Measurements from ENCODE around the gene DCST1. TPM values are rescaled to one million over a fixed set of nuclear protein-coding genes. Genes with fewer than 3 reads are reported as not detected.

The DCST1 gene
- total RNA-seq, 1 donor from 2014 or later: not detected

DNA sequence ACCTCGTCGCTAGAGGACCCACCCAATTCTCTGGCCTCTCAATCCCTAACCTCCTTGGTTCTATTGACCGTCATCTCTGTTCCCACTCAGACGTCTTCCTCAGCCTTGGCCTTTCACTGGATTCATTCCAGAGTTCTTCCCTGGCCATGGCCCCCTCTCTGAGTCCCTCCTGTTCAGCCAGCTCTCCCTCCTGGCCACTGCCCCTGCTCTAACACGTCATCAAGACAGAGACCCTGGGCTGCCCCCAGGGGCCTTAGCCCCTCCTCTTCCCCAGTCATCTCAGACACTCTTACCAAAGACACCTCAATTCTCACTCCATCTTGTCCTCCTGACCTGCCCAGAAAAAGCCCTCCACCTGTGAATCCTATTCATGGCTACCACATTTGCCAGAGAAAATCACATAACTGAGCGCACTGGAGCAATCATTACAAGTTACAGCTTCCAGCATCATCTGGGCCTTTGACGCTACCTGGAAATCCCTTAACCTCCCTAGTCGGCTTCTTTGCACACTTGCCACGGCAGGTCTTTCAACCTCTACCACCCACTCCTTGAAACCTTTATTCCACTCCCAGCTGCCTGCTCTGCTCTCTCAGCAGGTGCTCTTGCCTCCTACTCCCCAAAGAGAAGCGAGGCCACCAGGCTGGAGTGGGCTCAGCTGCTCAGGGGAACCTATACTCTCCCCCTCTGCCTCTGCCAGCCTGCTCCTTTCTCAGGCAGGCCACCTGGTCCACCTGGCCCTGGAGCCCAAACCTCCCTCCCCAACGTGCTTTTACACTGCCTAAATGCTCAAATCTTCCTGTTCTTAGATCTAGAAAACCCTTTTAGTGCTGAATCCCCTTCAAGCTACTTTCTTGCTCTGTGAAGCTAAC lies 14.0 kb upstream of the DCST1 start:
- H3K36me3 Mint-ChIP-seq (ENCODE audit: low read depth): peaks cover 33% of the 10 kb centered on the region
- no peaks in the 10 kb centered on the region for H3K9me3 Mint-ChIP-seq
- DNase-seq (ENCODE audit: low spot score): no peak
- H3K27me3 Mint-ChIP-seq (ENCODE audit: insufficient read depth): no peaks in the 10 kb centered on the region
- no peak overlapping the region for H3K4me3 Mint-ChIP-seq
- H3K4me1 Mint-ChIP-seq (ENCODE audit: low read depth): peaks cover 32% of the 10 kb centered on the region
- peak overlapping the region; percentile 14 for H3K27ac Mint-ChIP-seq
- intact Hi-C loops (cut with micrococcal nuclease): no loop called here

DNA sequence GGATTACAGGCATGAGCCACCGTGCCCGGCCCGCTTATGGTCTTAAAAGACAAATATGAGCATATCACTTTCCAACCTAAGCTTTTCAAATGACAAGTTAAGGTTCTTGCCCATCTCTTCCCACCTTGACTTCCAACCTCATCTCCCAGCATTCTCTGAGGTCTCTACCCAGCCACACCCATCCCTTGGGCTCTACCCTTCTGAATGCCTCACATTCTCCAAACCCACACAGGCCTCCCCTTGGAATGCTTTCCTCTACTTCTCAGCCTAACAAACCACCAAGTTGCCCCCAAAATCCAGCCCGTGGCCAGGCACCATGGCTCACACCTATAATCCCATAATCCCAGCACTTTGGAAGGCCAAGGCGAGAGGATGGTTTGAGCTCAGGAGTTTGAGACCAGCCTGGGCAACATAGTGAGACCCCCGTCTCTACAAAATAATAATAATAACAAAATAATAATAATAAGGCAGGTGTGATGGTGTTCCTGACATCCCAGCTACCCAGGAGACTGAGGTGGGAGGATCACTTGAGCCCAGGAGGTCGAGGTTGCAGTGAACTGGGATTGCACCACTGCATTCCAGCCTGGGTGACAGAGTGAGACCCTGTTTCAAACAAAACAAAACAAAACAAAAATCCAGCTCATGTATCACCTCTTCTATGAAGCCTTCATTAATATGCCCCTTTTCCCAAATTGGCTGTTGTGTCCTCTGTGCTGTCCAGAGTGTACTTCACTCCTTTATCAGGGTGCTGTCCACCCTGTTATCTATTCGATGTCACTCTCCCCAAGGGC lies 11.3 kb upstream of the DCST1 start:
- Mint-ChIP-seq H3K27me3 (ENCODE audit: insufficient read depth) (peaks cover 7% of the 10 kb centered on the region), H3K9me3 (no peaks in the 10 kb centered on the region), H3K4me3 (no peak overlapping the region), H3K27ac (no peak overlapping the region), H3K36me3 (ENCODE audit: low read depth) (peaks cover 18% of the 10 kb centered on the region), H3K4me1 (ENCODE audit: low read depth) (peaks cover 16% of the 10 kb centered on the region)
- intact Hi-C loops (cut with micrococcal nuclease): no loop called here
- no peak for DNase-seq (ENCODE audit: low spot score)

DNA sequence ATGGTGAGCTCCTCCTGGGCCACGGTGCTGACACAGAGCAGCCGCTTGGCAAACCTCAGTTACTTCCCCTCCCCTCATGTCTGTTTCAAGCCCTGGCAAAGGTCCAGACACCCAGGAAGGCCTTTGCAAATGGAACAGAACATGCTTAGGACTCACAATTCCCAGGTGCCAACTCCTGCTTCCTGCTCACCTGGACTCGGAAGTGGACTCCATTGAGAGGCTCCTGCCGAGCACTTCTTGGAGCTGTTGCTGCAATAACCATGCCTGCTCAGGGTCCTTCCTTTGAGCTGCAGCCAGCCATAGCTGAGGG lies 10.7 kb upstream of the DCST1 start:
- intact Hi-C loops (cut with micrococcal nuclease): no loop called here
- Mint-ChIP-seq H3K9me3 (no peaks in the 10 kb centered on the region), H3K4me1 (ENCODE audit: low read depth) (peaks cover 13% of the 10 kb centered on the region), H3K36me3 (ENCODE audit: low read depth) (peaks cover 16% of the 10 kb centered on the region), H3K4me3 (no peak overlapping the region), H3K27me3 (ENCODE audit: insufficient read depth) (peaks cover 7% of the 10 kb centered on the region), H3K27ac (no peak overlapping the region)
- no peak for DNase-seq (ENCODE audit: low spot score)

DNA sequence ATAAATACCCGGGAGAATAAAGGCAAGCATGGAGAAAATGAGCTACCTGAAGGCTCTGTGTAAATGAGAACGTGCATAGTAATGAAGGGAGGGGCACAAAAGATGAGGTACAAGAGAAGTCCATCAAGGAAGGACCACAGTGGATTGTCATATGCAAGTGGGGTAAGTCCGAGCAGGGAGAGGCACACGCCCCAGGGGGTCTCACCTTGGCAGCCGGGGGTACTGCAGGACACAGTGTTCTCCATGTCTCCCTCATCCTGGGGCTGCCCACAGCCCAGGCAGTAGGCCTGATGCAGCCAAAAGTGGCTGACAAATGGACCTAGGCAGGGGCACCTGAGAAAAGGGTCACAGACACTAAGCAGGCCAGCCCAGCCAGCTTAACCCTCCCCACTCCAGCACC lies 10.0 kb upstream of the DCST1 start:
- Mint-ChIP-seq H3K36me3 (ENCODE audit: low read depth) (peaks cover 14% of the 10 kb centered on the region), H3K9me3 (no peaks in the 10 kb centered on the region), H3K4me3 (no peak overlapping the region), H3K4me1 (ENCODE audit: low read depth) (peaks cover 10% of the 10 kb centered on the region), H3K27ac (no peak overlapping the region), H3K27me3 (ENCODE audit: insufficient read depth) (peaks cover 7% of the 10 kb centered on the region)
- DNase-seq (ENCODE audit: low spot score): no peak
- intact Hi-C loops (cut with micrococcal nuclease): no loop called here

DNA sequence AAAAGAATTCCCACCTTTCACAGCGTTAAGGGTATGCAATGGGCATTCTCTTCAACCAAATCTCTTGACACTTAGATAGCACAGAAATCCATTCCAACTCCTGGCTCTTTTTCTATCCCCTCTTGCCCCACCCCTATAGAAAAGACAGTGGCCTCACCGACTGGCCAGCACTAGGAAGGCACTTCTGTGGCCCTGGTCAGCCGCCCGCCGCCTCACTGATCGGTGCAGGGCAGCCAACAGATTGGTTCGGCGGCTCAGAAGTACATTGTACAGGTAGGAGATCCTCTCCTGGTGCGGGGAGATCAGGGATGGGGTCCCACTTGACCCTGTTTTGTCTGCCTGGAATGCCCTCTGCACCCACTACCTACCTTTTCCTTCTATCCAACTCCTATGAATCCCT lies 9.3 kb upstream of the DCST1 start:
- peaks cover 7% of the 10 kb centered on the region for H3K27me3 Mint-ChIP-seq (ENCODE audit: insufficient read depth)
- DNase-seq (ENCODE audit: low spot score): no peak
- H3K9me3 Mint-ChIP-seq: no peaks in the 10 kb centered on the region
- H3K27ac Mint-ChIP-seq: no peak overlapping the region
- no peak overlapping the region for H3K4me3 Mint-ChIP-seq
- H3K4me1 Mint-ChIP-seq (ENCODE audit: low read depth): peaks cover 8% of the 10 kb centered on the region
- peaks cover 8% of the 10 kb centered on the region for H3K36me3 Mint-ChIP-seq (ENCODE audit: low read depth)
- intact Hi-C loops (cut with micrococcal nuclease): no loop called here

DNA sequence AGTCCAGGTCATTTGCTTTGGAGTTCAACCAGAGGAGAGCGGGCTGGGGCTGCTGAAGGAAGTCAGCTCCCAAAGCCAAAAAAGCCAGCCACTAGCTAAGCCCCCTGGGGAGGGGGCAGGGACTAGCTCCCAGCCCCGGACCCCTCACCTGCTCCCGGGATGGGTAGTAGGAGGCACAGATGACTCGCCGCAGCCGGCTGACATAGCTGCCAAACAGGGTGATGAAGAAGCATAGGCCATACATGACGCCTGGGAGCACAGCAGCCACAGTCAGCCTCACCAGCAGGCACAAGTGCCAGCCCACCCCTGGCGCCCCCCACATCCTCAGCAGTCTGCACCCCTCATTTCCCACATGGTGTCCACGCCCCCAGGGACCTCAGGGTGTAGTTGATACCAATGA lies 7.5 kb upstream of the DCST1 start:
- no peak for DNase-seq (ENCODE audit: low spot score)
- Mint-ChIP-seq H3K27ac (no peak overlapping the region), H3K4me1 (ENCODE audit: low read depth) (no peaks in the 10 kb centered on the region), H3K9me3 (no peaks in the 10 kb centered on the region), H3K4me3 (no peak overlapping the region), H3K36me3 (ENCODE audit: low read depth) (no peaks in the 10 kb centered on the region), H3K27me3 (ENCODE audit: insufficient read depth) (peaks cover 7% of the 10 kb centered on the region)
- intact Hi-C loops (cut with micrococcal nuclease): no loop called here

DNA sequence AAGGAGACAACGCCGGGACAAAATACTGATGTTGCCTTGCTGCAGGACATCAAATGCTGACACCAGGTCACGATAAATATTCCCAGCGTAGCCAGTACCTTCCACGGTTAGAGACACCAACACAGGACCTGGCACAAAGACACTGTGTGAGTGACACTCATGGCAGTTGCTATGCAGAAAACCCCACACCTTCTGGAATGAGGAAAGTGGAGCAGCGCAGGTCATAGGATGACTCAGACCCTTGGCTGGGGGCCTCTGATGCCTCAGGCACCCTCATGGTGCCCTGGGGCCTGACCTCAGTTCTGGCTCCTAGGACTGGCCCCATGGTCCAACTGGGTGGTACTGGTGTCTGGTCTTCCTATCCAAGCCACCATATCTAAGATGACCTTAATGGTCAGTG lies 7.0 kb upstream of the DCST1 start:
- DNase-seq (ENCODE audit: low spot score): no peak
- peaks cover 7% of the 10 kb centered on the region for H3K27me3 Mint-ChIP-seq (ENCODE audit: insufficient read depth)
- H3K9me3 Mint-ChIP-seq: no peaks in the 10 kb centered on the region
- no peak overlapping the region for H3K4me3 Mint-ChIP-seq
- H3K4me1 Mint-ChIP-seq (ENCODE audit: low read depth): no peaks in the 10 kb centered on the region
- intact Hi-C loops (cut with micrococcal nuclease): no loop called here
- no peak overlapping the region for H3K27ac Mint-ChIP-seq
- H3K36me3 Mint-ChIP-seq (ENCODE audit: low read depth): no peaks in the 10 kb centered on the region

DNA sequence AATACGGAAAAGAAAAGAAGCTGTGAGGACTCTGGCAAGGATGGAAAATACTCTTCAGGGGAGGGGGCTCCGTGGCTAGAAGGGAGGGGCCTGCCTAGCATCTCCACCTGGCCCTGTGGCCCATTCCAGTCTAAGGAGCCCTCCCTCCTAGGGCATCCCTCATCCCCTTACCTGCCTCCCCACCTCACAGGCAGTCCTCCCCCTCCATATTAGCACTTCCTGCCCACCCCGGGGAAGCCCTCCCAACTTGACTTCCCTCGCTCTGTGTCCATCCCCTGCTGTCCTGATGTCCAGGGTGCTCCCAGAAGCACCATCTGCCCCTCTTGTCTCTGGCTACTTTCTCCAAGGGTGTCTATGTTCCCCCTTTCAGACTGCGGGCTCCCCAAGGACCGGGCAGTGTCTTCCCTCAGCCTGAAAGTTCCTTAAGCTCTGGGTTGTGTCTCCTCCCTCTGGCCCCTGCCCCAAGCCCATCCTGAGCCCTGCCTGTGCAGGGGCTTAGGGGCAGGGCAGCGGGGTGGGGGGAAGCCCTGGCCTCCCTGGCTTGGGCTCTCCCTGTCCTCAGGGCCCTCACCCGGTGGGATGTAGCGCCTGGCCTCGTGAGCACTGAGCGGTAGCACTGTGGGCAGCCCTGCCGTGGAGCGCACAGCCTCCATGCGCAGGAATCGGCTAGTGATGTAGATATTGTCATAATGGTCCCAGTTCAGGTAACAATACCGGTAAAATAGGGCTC lies 3.9 kb upstream of the DCST1 start:
- Mint-ChIP-seq H3K4me3 (no peak overlapping the region), H3K4me1 (ENCODE audit: low read depth) (no peaks in the 10 kb centered on the region), H3K9me3 (no peaks in the 10 kb centered on the region), H3K36me3 (ENCODE audit: low read depth) (no peaks in the 10 kb centered on the region), H3K27ac (no peak overlapping the region), H3K27me3 (ENCODE audit: insufficient read depth) (peaks cover 11% of the 10 kb centered on the region)
- no peak for DNase-seq (ENCODE audit: low spot score)
- intact Hi-C loops (cut with micrococcal nuclease): no loop called here

DNA sequence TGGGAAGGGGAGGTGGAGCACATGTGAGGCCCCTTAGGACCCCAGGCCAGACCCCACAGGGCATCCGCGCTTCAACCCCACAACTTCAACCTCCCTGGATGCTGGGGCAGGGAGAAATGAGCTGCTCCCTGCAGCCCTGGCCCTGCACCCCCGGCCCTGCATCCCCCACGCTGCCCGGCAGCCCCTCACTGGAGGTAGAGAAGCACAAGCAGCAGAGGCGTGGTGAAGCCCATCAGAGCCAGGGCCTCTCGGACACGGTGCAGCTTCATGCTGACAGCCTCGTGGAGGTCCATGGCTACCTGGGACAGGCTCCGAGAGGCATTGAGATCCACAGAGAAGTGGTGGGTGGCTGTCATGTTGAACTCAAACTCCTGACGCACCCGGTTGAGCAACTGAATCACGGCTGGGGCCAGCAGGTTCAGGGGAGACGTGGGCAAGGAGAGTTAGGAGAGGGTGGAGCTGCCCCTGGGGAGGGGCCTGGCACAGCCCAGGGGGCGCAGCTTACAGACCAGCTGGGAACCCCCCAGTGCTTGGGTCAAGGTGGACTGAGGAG lies 3.3 kb upstream of the DCST1 start:
- no peak overlapping the region for H3K4me3 Mint-ChIP-seq
- H3K4me1 Mint-ChIP-seq (ENCODE audit: low read depth): no peaks in the 10 kb centered on the region
- DNase-seq (ENCODE audit: low spot score): no peak
- no peak overlapping the region for H3K27ac Mint-ChIP-seq
- intact Hi-C loops (cut with micrococcal nuclease): no loop called here
- H3K27me3 Mint-ChIP-seq (ENCODE audit: insufficient read depth): peaks cover 14% of the 10 kb centered on the region
- no peaks in the 10 kb centered on the region for H3K9me3 Mint-ChIP-seq
- H3K36me3 Mint-ChIP-seq (ENCODE audit: low read depth): no peaks in the 10 kb centered on the region

DNA sequence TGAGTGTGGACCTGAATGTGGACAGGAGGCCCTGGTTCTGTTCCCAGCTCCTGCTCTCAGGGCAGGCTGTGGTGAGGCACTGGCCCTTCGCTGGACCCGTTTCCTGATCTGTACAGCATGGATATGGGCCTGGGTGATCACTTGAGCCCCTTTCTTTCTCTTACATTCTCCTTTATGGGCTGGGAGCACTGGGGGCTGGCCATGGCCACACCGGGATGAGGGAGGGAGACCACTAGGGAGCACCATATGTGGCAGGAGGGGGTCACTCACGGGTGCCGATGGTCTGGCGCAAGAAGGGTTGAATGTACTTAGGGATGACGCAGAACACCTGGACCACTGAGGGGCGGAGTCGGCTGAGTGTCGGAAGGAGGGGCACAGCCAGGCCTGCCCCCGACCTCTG lies 2.7 kb upstream of the DCST1 start:
- no peak overlapping the region for H3K27ac Mint-ChIP-seq
- no peak for DNase-seq (ENCODE audit: low spot score)
- no peaks in the 10 kb centered on the region for H3K36me3 Mint-ChIP-seq (ENCODE audit: low read depth)
- no peak overlapping the region for H3K4me3 Mint-ChIP-seq
- intact Hi-C loops (cut with micrococcal nuclease): no loop called here
- H3K27me3 Mint-ChIP-seq (ENCODE audit: insufficient read depth): peaks cover 8% of the 10 kb centered on the region
- H3K9me3 Mint-ChIP-seq: no peaks in the 10 kb centered on the region
- no peaks in the 10 kb centered on the region for H3K4me1 Mint-ChIP-seq (ENCODE audit: low read depth)

DNA sequence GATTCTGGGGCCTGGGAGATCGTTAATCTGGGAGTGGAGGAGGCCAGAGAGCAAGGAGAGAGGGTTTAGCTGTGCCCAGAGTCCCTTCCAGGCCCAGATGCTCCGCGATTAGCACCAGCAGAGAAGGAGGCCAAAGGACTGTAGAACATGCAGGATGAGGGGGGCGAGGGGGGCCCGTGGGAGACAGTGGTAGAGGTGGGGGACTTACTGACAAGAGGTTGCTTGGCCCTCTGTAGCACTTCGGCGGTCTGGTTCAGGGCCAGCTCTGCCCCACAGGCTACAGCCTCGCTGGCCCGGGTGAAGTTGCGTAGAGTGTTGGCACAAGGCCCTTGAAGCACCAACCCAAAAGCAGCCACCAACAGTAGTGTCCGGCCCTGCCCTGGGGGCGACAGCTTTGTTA lies 738 bp upstream of the DCST1 start:
- no peaks in the 10 kb centered on the region for H3K36me3 Mint-ChIP-seq (ENCODE audit: low read depth)
- no peaks in the 10 kb centered on the region for H3K9me3 Mint-ChIP-seq
- no peaks in the 10 kb centered on the region for H3K4me1 Mint-ChIP-seq (ENCODE audit: low read depth)
- no peak overlapping the region for H3K4me3 Mint-ChIP-seq
- H3K27ac Mint-ChIP-seq: no peak overlapping the region
- intact Hi-C loops (cut with micrococcal nuclease): no loop called here
- H3K27me3 Mint-ChIP-seq (ENCODE audit: insufficient read depth): peaks cover 14% of the 10 kb centered on the region
- DNase-seq (ENCODE audit: low spot score): no peak

DNA sequence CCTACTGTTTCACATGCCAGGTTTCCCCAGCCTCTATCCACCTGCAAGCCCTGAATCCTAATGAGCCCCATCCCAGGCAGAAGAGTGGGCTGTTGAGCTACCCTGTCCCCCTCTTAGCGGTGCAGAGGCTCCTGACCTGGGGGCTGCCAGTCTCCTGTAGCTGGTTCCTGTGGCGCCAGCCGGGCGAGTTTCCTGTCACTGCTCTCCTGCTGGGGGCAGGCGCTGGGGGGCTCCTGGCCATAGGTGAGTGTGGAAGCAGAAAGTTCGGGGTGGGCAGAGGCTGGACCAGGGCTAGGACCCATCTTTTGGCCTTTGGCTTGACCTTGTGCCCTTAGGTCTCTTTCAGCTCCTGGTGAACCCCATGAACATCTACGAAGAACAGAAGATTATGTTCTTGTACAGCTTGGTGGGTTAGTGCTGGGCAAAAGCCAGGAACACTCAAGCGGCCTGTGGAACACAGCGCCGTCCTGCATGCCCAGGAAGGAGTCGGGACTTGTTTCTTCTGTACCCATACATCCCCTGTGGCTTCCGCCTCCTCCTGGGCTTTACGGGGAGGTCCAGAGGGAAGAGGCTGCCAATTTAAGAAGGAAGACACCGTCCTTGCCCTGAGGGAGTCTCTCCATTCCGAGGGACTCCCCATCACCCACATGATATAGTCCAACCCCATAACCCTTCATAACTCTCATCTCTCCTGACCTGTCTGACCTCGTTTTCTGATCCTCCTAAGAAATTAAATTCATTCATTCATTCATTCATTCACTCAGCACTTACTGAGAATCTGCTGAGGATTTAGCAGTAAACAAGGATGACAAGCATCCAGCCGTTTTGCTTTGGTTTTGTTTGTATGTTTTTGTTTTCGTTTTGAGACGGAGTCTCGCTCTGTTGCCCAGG lies 939 bp downstream of the DCST1 start:
- Mint-ChIP-seq H3K36me3 (ENCODE audit: low read depth) (no peaks in the 10 kb centered on the region), H3K4me1 (ENCODE audit: low read depth) (no peaks in the 10 kb centered on the region), H3K9me3 (no peaks in the 10 kb centered on the region), H3K4me3 (no peak overlapping the region), H3K27me3 (ENCODE audit: insufficient read depth) (peaks cover 15% of the 10 kb centered on the region), H3K27ac (no peak overlapping the region)
- intact Hi-C loops (cut with micrococcal nuclease): no loop called here
- DNase-seq (ENCODE audit: low spot score): no peak
